Endothelial cell of hepatic sinusoid (primary cell): ENCODE results near the gene YIF1A.

Experiments used
- in situ Hi-C: cut with HindIII; loops from 2 replicates; pipeline ENCODE4 v1.10.0; 2017; ENCODE audit warnings: low sequenced_read_pairs

The YIF1A gene

DNA sequence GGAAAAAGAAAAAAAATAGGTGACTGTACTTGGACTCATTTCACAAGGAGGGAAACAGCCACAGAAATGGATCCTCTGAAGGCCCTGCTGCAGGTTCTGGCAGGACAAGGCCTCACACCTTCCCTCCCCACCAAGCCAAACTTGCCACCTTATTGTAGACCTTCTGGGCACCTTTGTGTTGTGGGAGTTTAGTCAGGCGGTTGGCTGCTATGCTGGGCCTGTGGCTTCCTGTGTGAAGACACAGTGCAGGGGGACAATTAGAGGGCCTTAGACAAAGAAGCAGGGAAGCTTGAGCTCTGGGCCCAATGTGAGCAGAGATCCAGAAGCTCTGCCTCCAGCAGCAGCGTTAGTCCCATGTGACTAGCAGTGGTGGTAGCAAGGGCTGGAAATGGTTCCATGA is 16.3 kb downstream of the YIF1A start:
- in situ Hi-C loops = no loop called here

- in situ Hi-C loops = no loop called here
Measured at GRCh38 chr11:66271816-66272215, 17.1 kb downstream of the YIF1A start.

DNA sequence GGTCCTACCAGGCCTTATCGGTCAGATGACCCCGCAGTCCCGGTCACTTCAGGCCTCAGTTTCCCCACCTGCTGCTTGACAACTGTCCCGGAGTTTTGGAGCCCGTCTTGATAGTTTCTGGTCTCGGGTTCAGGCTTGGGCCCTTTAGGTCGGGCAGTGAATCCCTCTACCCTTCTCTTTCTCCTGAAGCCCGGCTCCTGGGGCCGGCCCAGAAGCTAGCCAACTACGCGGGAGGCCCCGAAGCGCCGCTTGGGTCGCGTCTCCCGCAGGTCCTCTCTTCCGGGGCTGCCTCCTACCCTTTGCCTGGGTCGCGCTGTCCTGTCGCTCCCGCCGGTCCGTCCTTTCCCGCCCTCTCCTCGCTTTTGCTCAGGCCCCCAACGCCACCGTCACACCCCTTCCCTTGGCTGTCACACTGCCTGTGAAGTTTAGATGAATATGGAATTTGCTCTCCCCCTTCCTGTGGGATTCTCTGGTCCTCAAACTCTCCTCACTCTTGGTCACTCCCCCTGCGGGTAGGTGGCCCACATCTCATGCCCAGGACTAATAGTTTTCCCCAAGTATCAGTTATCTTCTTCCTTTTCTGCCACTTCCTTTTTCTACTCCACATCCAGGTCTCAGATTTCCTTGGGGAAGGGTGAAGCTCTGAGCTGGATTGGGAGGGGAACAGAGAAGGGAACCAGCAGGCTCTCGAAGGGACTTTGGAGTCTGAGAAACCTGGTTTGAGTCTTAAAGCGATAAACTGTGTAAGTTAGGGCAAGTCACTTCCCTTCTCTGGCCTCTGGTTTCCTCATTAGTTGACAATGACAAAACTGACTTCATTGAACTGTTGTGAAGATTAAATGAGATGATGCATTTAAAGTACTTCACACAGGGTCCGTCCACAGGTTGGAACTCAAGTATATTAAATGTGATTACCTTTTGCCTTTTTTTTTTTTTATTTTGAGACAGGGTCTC is 19.7 kb downstream of the YIF1A start:
- in situ Hi-C loops = no loop called here

GRCh38 chr11:66268244-66268951 is 20.5 kb downstream of the YIF1A start, which contains the start of gene RAB1B:
TSS of gene RAB1B (plus strand) at chr11:66268639. CDS start at chr11:66268680, 41 bp downstream.
- in situ Hi-C loops = no loop called here

DNA sequence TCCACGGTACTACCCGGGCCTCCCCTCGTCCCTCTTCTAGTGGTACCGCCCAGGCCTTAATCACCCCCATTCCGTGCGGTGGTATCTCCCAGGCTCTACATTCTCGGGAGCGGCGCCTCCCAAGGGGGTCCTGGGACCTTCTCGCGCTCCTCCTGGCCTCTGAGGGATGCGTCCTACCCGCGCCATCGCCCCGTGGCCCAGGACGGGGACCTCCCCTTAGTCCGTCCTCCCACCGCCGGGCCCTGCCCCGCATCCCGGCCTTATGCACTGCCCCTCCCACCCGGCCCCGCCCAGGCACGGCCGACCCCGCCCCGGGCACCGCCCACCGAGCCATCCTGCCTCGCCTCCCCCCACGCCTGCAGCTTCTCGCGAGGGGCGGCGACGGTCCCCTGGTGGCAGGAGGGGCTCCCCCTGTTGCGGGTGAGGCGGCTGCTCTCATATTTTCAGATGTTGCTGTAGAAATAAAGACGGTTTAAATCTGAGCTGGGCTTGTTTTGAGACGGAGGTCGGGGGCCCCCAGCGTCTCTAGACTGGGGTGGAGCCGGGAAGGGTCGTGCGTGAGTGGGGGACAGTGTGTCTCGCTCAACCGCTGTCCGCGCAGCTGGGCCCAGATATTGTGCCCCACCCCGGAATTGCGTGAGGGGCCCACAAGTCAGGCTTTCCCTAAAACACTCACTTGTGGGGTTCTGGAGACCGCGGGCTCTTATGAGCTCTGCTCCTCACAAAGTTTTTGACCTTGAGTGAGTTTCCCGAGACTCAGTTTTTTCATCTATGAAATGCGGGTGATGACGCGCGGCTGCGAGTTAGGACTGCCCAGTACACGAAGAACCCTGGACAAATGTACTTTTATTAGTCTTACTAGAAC is 21.3 kb downstream of the YIF1A start:
- in situ Hi-C loops = no loop called here

- in situ Hi-C loops = no loop called here
Measured at GRCh38 chr11:66267039-66267378, 21.9 kb downstream of the YIF1A start.

DNA sequence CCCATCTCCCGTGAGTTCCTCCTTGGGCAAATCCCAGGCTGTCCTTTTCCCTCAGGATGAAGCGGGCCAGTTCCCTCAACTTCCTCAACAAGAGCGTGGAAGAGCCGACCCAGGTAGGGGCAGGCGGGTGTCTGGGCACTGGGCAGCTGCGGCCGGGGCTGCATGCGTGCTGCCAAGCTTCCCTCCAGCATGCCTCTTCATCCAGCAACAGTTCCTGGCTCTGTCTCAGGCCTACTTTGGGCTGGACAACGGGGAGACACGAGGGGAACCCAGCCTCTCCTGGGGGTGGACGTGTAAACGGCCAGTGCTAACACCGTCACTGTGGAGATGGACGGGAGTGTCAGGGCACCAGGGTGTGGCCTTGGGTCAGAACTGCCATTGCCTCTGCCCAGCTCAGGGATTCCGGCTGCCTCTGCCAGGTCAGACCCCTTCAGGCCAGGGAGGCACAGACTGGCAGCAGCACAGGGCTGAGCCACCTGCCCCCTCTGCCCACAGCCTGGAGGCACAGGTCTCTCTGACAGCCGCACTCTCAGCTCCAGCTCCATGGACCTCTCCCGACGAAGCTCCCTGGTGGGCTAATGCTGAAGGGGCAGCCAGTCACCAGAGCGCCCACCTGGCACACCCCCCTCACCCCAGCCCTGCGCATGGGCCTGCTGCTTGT is 22.4 kb downstream of the YIF1A start:
- in situ Hi-C loops = no loop called here

DNA sequence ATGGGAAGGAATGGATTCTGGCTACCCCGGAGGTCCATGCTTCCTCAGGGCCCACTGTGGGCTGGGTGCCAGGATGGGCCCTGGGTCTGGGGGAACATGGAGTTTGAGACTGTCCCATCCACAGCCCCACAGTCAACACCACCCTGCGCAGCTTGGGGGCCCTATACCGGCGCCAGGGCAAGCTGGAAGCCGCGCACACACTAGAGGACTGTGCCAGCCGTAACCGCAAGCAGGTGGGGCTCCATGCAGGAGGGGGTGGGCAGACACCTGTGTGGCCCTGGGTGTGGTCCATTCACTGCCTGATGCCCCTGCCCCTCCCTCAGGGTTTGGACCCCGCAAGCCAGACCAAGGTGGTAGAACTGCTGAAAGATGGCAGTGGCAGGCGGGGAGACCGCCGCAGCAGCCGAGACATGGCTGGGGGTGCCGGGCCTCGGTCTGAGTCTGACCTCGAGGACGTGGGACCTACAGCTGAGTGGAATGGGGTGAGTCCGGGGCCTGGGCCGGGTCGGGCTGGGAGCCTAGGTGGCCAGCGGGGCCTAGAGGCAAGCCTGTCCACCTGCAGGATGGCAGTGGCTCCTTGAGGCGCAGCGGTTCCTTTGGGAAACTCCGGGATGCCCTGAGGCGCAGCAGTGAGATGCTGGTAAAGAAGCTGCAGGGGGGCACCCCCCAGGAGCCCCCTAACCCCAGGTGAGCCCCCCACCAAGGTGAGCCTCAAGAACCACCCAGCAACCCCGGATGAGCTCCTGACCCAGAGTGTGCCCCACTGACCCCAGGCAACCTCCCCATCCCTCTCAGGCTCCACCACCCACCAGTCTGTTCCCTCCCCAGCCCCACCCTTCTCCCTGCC is 23.2 kb downstream of the YIF1A start:
- in situ Hi-C loops = no loop called here

- in situ Hi-C loops = no loop called here
Measured at GRCh38 chr11:66264914-66265313, 24.0 kb downstream of the YIF1A start.

DNA sequence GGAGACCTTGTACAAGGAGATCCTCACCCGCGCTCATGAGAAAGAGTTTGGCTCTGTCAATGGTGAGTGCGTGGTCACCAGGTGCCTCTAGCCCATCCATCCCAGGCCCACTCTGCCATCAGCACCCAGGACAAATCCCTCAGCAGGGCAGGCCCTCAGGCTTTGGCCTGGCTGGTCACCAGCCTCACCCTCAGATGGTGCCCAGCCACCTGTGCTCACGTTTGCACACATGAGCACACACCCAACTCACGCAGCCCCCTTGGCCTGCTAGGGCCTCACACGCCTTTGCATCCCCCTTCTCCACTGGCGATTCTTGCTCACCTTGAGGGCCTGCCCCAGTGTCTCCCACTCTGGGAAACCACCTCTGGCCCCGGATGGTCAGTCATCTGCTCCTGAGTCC is 24.6 kb downstream of the YIF1A start:
- in situ Hi-C loops = no loop called here

GRCh38 chr11:66263785-66264184 is 25.2 kb downstream of the YIF1A start:
- in situ Hi-C loops = no loop called here

GRCh38 chr11:66263231-66263630 is 25.7 kb downstream of the YIF1A start:
- in situ Hi-C loops = no loop called here

- in situ Hi-C loops = no loop called here
Measured at GRCh38 chr11:66262696-66263095, 26.2 kb downstream of the YIF1A start.

- in situ Hi-C loops = no loop called here
Measured at GRCh38 chr11:66262191-66262590, 26.8 kb downstream of the YIF1A start.

GRCh38 chr11:66261578-66261977 is 27.4 kb downstream of the YIF1A start:
- in situ Hi-C loops = no loop called here

GRCh38 chr11:66259956-66260355 is 29.0 kb downstream of the YIF1A start:
- in situ Hi-C loops = no loop called here

DNA sequence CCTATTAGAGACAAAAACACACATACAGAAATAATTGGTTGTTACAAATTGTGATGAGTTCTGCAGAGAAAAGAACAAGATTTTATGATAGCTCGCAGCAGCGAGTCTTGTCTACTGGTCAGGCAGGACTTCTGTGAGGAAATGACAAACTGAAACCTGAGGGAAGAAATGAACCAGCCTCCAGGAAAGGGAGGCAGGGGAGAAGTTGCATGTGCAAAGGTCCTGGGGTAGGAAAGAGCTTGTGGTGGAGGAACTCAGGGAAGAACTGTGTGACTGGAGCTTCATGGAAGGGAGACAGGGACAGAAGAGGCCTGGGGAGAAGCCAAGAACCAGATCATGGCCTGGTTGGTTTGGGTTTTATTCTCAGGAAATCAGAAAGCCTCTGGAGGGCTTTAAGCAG is 29.7 kb downstream of the YIF1A start:
- in situ Hi-C loops = no loop called here

- in situ Hi-C loops = no loop called here
Measured at GRCh38 chr11:66258473-66258893, 30.5 kb downstream of the YIF1A start.

GRCh38 chr11:66253081-66253480 is 35.9 kb downstream of the YIF1A start:
- in situ Hi-C loops = loop anchor here (5.0 kb wide), 2 partner anchors 36 to 61 kb away; no protein-coding TSS in a partner anchor

DNA sequence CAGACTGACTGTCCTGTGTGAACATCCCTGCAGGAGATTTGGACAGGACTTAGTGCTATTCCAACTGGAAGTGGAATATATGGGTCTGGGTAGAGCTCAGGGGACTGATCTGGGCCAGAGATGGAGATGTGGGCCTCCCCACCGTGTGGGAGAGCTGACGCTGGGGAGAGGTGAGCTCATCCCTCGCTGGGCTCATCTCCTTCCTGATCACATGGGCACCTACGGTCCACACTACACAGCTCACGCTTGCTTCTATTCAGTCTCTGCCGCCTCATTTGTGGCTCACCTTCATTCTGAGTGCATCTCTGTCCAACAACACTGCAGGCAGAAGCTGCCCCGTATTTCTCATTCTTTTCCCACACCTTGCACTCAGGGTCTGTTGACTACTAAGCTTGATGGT is 37.1 kb downstream of the YIF1A start:
- in situ Hi-C loops = loop anchor here (5.0 kb wide), 2 partner anchors 35 to 60 kb away; no protein-coding TSS in a partner anchor
